Naive thymus-derived CD4-positive, alpha-beta T cell (primary cell): ENCODE results near the gene TAF7L. TPM values are rescaled to one million over a fixed set of nuclear protein-coding genes. Genes with fewer than 3 reads are reported as not detected.

Experiments used
- polyA plus RNA-seq, 2 donors: library from polyadenylated mRNA; unstranded; fragments of 300-500 nt; fragmentation: Illumina TruSeq; gene quantifications; one replicate each; pipeline ENCODE4 v1.2.3, GENCODE V29; 2021
- total RNA-seq, 6 experiments: library from RNA in 5 of 6; stranded (reverse) in 5 of 6; gene quantifications; 1 replicate in 5 of 6; 2 replicates in 1 of 6; pipeline ENCODE4 v1.2.3 and lab custom pipeline; 2021 to 2026

The TAF7L gene
- total and polyA plus RNA-seq, 7 experiments from 2014 or later: 0.15 TPM; not detected in 6

Other genes starting within 250 kb of the TAF7L start
- gene TRMT2B, start 239.2 kb downstream of the TAF7L start, total RNA-seq: 10 to 100 TPM; 25.5 to 51.1 (median 41.4) TPM
- gene TRMT2B, start 239.2 kb downstream of the TAF7L start, polyA plus RNA-seq: 10 to 100 TPM; 43.5 to 55.1 TPM
- not detected for gene TMEM35A, start 212.5 kb downstream of the TAF7L start, total RNA-seq
- under 1 TPM in 1 of 2 donors, not detected in 1; 0.15 TPM for gene TMEM35A, start 212.5 kb downstream of the TAF7L start, polyA plus RNA-seq
- 10 to 100 TPM in 1 of 5 experiments, 1 to 10 TPM in 1, under 1 TPM in 3; 0.24 to 18.4 (median 0.88) TPM for gene CENPI, start 193.1 kb downstream of the TAF7L start, total RNA-seq
- gene CENPI, start 193.1 kb downstream of the TAF7L start, polyA plus RNA-seq: under 1 TPM in 1 of 2 donors, not detected in 1; 0.14 TPM
- under 1 TPM in 2 of 5 experiments, not detected in 3; 0.08 to 0.58 TPM for gene DRP2, start 71.5 kb downstream of the TAF7L start, total RNA-seq
- gene DRP2, start 71.5 kb downstream of the TAF7L start, polyA plus RNA-seq: not detected
- 10 to 100 TPM in 3 of 5 experiments, 1 to 10 TPM in 2; 6.7 to 13.6 (median 12.2) TPM for gene TIMM8A, start 57.4 kb upstream of the TAF7L start, total RNA-seq
- gene TIMM8A, start 57.4 kb upstream of the TAF7L start, polyA plus RNA-seq: 10 to 100 TPM in 1 of 2 donors, 1 to 10 TPM in 1; 8.5 to 10.6 TPM
- gene BTK, start 94.9 kb upstream of the TAF7L start, total RNA-seq: 10 to 100 TPM in 1 of 5 experiments, 1 to 10 TPM in 3, not detected in 1; 1.5 to 52.1 (median 3.9) TPM
- gene BTK, start 94.9 kb upstream of the TAF7L start, polyA plus RNA-seq: under 1 TPM; 0.06 to 0.14 TPM
- 100 to 1,000 TPM; 113 to 342 (median 282) TPM for gene RPL36A, start 99.7 kb upstream of the TAF7L start, total RNA-seq
- 1,000 to 10,000 TPM; 2,157 to 2,919 TPM for gene RPL36A, start 99.7 kb upstream of the TAF7L start, polyA plus RNA-seq
- 10 to 100 TPM; 12.5 to 40.1 (median 27.1) TPM for gene GLA, start 116.6 kb upstream of the TAF7L start, total RNA-seq
- gene GLA, start 116.6 kb upstream of the TAF7L start, polyA plus RNA-seq: 10 to 100 TPM; 10.9 to 11.2 TPM
- 10 to 100 TPM; 32.1 to 46.3 (median 41.5) TPM for gene HNRNPH2, start 116.9 kb upstream of the TAF7L start, total RNA-seq
- gene HNRNPH2, start 116.9 kb upstream of the TAF7L start, polyA plus RNA-seq: 100 to 1,000 TPM in 1 of 2 donors, 10 to 100 TPM in 1; 96.3 to 103 TPM
- 10 to 100 TPM in 4 of 5 experiments, 1 to 10 TPM in 1; 2.1 to 18.1 (median 14.3) TPM for gene ARMCX4, start 194.1 kb upstream of the TAF7L start, total RNA-seq
- 1 to 10 TPM in 1 of 2 donors, under 1 TPM in 1; 0.52 to 1.7 TPM for gene ARMCX4, start 194.1 kb upstream of the TAF7L start, polyA plus RNA-seq